Neural cell (in vitro differentiated cells): ENCODE measurements around the gene TMEM131. TPM values are rescaled to one million over a fixed set of nuclear protein-coding genes. Genes with fewer than 3 reads are reported as not detected.

Experiments used
- H2AFZ ChIP-seq: fragments of 200-600, 300-800 bp; sonication (generic), shearing (Covaris generic); 2 replicates; pipeline ENCODE4 v1.6.0; 2014; ENCODE audit warnings: low read depth, mild to moderate bottlenecking, antibody characterized with exemption, low read length, moderate library complexity
- H3F3A ChIP-seq: fragments of 200-600 bp; shearing (Covaris generic); 2 replicates; pipeline ENCODE4 v1.6.1; 2016; ENCODE audit warnings: mild to moderate bottlenecking, moderate library complexity, mixed read lengths, antibody characterized with exemption, low read length; ENCODE audit not compliant: insufficient read depth, poor library complexity, severe bottlenecking
- H3K27ac ChIP-seq: fragments of 200-600, 300-800 bp; sonication (generic), shearing (Covaris generic); 2 replicates; pipeline ENCODE4 v1.5.1; 2014; ENCODE audit warnings: mild to moderate bottlenecking, low read length, moderate library complexity
- H3K27me3 ChIP-seq: fragments of 300-800, 200-600 bp; sonication (generic), shearing (Covaris generic); 2 replicates; pipeline ENCODE4 v1.6.0; 2014; ENCODE audit warnings: mild to moderate bottlenecking, low read depth, low read length, moderate library complexity; ENCODE audit not compliant: insufficient read depth
- H3K36me3 ChIP-seq: fragments of 300-800, 200-600 bp; sonication (generic), shearing (Covaris generic); 2 replicates; pipeline ENCODE4 v1.5.1; 2014; ENCODE audit warnings: mild to moderate bottlenecking, antibody characterized with exemption, low read length, moderate library complexity; ENCODE audit not compliant: insufficient read depth
- H3K4me2 ChIP-seq: fragments of 300-800, 200-600 bp; sonication (generic), shearing (Covaris generic); 2 replicates; pipeline ENCODE4 v1.6.0; 2014; ENCODE audit warnings: mild to moderate bottlenecking, low read length
- H3K4me3 ChIP-seq: fragments of 300-800, 200-600 bp; sonication (generic), shearing (Covaris generic); 2 replicates; pipeline ENCODE4 v1.5.1; 2014; ENCODE audit warnings: mild to moderate bottlenecking, low read length, moderate library complexity
- H3K79me2 ChIP-seq: fragments of 200-600 bp; shearing (Covaris generic); replicated peaks from 2 replicates; pipeline ENCODE4 v1.6.0; 2014; ENCODE audit warnings: mild to moderate bottlenecking, low read length, moderate library complexity; ENCODE audit not compliant: insufficient read depth
- H3K9ac ChIP-seq: fragments of 300-800, 200-600 bp; sonication (generic), shearing (Covaris generic); 2 replicates; pipeline ENCODE4 v1.6.1; 2016; ENCODE audit warnings: mild to moderate bottlenecking, low read length, mixed read lengths
- H3K9me2 ChIP-seq: fragments of 200-600 bp; shearing (Covaris generic); 2 replicates; pipeline ENCODE4 v1.6.1; 2016; ENCODE audit warnings: mild to moderate bottlenecking, low read length, mixed read lengths; ENCODE audit not compliant: insufficient read depth
- H3K9me3 ChIP-seq: fragments of 200-600, 300-800 bp; sonication (generic), shearing (Covaris generic); 2 replicates; pipeline ENCODE4 v1.6.1; 2016; ENCODE audit warnings: mild to moderate bottlenecking, mixed run types, low read length, moderate library complexity, mixed read lengths
- H4K20me1 ChIP-seq: fragments of 200-600 bp; shearing (Covaris generic); 2 replicates; pipeline ENCODE4 v1.6.1; 2016; ENCODE audit warnings: mild to moderate bottlenecking, mixed run types; ENCODE audit not compliant: insufficient read depth
- EP300 ChIP-seq: fragments of 450-650 bp; conservative IDR thresholded peaks from 2 replicates; pipeline ENCODE4 v1.6.1; 2014; ENCODE audit warnings: antibody characterized with exemption, mild to moderate bottlenecking, moderate library complexity; ENCODE audit not compliant: poor library complexity, severe bottlenecking
- EZH2 ChIP-seq: fragments of 200-600, 300-800 bp; shearing (Covaris generic), sonication (generic); IDR thresholded peaks from 2 replicates; pipeline ENCODE4 v1.6.1; 2014; ENCODE audit warnings: antibody characterized with exemption, low read length, borderline replicate concordance, mild to moderate bottlenecking; ENCODE audit not compliant: insufficient read depth, poor library complexity, severe bottlenecking
- MXI1 ChIP-seq: fragments of 450-650 bp; conservative IDR thresholded peaks from 2 replicates; pipeline ENCODE4 v1.6.1; 2014; ENCODE audit warnings: antibody characterized with exemption, mild to moderate bottlenecking; ENCODE audit not compliant: poor library complexity, severe bottlenecking
- POLR2AphosphoS5 ChIP-seq: IDR thresholded peaks from 2 replicates; pipeline ENCODE4 v1.6.1; 2012
- RAD21 ChIP-seq: fragments of 450-650 bp; conservative IDR thresholded peaks from 2 replicates; pipeline ENCODE4 v1.6.1; 2014; ENCODE audit warnings: antibody characterized with exemption, mild to moderate bottlenecking, moderate library complexity
- SMC3 ChIP-seq: fragments of 450-650 bp; conservative IDR thresholded peaks from 2 replicates; pipeline ENCODE4 v1.6.1; 2014; ENCODE audit warnings: antibody characterized with exemption, mild to moderate bottlenecking, moderate library complexity; ENCODE audit not compliant: poor library complexity
- polyA plus RNA-seq: library from polyadenylated mRNA; depleted of rRNA; stranded (reverse); fragments of >200 nt; gene quantifications from 2 replicates; pipeline ENCODE4 v1.2.3, GENCODE V29; 2014
- TF ChIP-seq, protein P1 (sequence below): IDR thresholded peaks from 2 replicates; pipeline ENCODE4 v1.6.1; 2012; ENCODE audit warnings: borderline replicate concordance
- TF ChIP-seq, protein P2 (sequence below): fragments of 450-650 bp; IDR thresholded peaks from 2 replicates; pipeline ENCODE4 v1.5.1; 2014; ENCODE audit warnings: antibody characterized with exemption, mild to moderate bottlenecking, moderate library complexity; ENCODE audit not compliant: poor library complexity, severe bottlenecking

TMEM131 gene
- polyA plus RNA-seq, 1 donor from 2014 or later = 9.6 TPM

DNA sequence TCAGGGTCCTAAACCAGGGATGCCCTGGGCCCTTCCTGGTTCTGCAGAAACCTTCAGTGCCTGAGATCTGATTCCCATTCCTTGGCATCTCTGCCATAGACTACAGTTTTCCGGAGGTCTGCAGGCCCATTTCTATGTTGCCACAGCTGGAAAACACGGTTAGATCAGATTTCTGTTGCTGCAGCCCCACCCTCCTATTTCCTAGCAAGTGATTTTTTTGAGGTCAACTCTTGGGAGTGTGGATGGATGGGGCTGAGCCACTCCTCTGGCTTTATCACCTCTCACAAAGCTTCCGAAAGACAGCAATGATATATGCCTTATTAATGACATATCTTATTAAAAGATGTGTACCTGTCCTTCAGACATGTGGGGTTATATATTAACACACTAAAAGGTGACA lies 226.0 kb downstream of the TMEM131 start:
- TF ChIP-seq MXI1 = no peak
- TF ChIP-seq, protein P1, sequence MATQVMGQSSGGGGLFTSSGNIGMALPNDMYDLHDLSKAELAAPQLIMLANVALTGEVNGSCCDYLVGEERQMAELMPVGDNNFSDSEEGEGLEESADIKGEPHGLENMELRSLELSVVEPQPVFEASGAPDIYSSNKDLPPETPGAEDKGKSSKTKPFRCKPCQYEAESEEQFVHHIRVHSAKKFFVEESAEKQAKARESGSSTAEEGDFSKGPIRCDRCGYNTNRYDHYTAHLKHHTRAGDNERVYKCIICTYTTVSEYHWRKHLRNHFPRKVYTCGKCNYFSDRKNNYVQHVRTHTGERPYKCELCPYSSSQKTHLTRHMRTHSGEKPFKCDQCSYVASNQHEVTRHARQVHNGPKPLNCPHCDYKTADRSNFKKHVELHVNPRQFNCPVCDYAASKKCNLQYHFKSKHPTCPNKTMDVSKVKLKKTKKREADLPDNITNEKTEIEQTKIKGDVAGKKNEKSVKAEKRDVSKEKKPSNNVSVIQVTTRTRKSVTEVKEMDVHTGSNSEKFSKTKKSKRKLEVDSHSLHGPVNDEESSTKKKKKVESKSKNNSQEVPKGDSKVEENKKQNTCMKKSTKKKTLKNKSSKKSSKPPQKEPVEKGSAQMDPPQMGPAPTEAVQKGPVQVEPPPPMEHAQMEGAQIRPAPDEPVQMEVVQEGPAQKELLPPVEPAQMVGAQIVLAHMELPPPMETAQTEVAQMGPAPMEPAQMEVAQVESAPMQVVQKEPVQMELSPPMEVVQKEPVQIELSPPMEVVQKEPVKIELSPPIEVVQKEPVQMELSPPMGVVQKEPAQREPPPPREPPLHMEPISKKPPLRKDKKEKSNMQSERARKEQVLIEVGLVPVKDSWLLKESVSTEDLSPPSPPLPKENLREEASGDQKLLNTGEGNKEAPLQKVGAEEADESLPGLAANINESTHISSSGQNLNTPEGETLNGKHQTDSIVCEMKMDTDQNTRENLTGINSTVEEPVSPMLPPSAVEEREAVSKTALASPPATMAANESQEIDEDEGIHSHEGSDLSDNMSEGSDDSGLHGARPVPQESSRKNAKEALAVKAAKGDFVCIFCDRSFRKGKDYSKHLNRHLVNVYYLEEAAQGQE = no peak
- no peak for TF ChIP-seq RAD21
- no peak for TF ChIP-seq EP300
- TF ChIP-seq POLR2AphosphoS5 = no peak
- TF ChIP-seq EZH2 = no peak
- TF ChIP-seq SMC3 = no peak
- TF ChIP-seq, protein P2, sequence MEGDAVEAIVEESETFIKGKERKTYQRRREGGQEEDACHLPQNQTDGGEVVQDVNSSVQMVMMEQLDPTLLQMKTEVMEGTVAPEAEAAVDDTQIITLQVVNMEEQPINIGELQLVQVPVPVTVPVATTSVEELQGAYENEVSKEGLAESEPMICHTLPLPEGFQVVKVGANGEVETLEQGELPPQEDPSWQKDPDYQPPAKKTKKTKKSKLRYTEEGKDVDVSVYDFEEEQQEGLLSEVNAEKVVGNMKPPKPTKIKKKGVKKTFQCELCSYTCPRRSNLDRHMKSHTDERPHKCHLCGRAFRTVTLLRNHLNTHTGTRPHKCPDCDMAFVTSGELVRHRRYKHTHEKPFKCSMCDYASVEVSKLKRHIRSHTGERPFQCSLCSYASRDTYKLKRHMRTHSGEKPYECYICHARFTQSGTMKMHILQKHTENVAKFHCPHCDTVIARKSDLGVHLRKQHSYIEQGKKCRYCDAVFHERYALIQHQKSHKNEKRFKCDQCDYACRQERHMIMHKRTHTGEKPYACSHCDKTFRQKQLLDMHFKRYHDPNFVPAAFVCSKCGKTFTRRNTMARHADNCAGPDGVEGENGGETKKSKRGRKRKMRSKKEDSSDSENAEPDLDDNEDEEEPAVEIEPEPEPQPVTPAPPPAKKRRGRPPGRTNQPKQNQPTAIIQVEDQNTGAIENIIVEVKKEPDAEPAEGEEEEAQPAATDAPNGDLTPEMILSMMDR = no peak
- Histone ChIP-seq H2AFZ (no peak overlapping the region), H3K27me3 (no peaks in the 10 kb centered on the region), H3K9me3 (no peaks in the 10 kb centered on the region), H3K9me2 (no peaks in the 10 kb centered on the region), H3K4me3 (no peak overlapping the region), H3K27ac (no peak overlapping the region), H4K20me1 (no peaks in the 10 kb centered on the region), H3K9ac (no peak overlapping the region), H3F3A (no peaks in the 10 kb centered on the region), H3K36me3 (peaks cover 11% of the 10 kb centered on the region), H3K4me2 (no peak overlapping the region), H3K79me2 (no peaks in the 10 kb centered on the region)

DNA sequence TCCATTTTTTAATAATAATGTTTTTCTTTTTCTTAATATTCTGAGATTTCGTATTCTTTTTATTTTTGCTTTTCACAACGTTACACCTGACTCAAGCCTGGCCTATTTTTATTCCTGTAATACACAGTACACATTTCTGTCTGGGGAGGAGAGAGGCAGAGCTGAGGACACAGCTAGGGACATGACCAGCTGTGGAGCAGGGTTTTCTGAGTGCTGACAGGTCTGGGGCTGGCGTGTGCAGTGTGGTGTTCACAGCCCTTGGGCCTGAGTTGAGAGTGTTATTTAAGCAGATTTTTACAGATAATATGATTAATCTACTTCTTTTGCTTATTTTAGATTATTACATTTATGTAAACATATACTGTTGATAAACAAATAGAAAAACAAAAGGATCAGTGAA lies 226.4 kb downstream of the TMEM131 start:
- H2AFZ ChIP-seq = no peak overlapping the region
- H3K9ac ChIP-seq = no peak overlapping the region
- no peaks in the 10 kb centered on the region for H3K79me2 ChIP-seq
- no peaks in the 10 kb centered on the region for H3K27me3 ChIP-seq
- H3K36me3 ChIP-seq = peaks cover 11% of the 10 kb centered on the region
- no peaks in the 10 kb centered on the region for H3K9me3 ChIP-seq
- no peaks in the 10 kb centered on the region for H4K20me1 ChIP-seq
- no peaks in the 10 kb centered on the region for H3K9me2 ChIP-seq
- H3K27ac ChIP-seq = no peak overlapping the region
- no peak overlapping the region for H3K4me2 ChIP-seq
- no peak overlapping the region for H3K4me3 ChIP-seq
- H3F3A ChIP-seq = no peaks in the 10 kb centered on the region
- TF ChIP-seq EP300 = no peak
- no peak for TF ChIP-seq POLR2AphosphoS5

DNA sequence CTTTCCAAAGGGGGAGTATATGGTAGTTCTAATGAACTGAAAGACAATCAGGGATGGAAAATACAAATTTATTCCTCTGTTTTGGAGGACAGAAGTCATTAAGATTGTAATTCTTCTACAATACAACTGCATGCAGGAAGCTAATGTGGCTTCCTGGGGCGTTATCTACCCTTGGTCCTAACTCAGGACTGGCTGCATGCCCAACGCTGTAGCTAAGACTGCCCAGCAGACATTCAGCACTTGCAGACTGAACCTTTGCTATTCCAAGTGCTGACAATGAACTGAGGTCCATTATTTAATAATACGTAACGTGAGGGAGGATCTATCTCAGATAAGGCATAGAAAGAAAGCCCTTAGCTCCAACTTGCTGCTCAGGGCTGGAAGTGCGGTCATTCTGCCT lies 229.2 kb downstream of the TMEM131 start:
- TF ChIP-seq, protein P2 = no peak
- TF ChIP-seq RAD21 (no peak), EP300 (no peak), EZH2 (no peak), SMC3 (no peak)
- no peak overlapping the region for H3K27ac ChIP-seq
- H3K79me2 ChIP-seq = no peaks in the 10 kb centered on the region

More for the DNA sequence above, 229.2 kb downstream of the TMEM131 start:
- no peaks in the 10 kb centered on the region for H3F3A ChIP-seq
- no peak overlapping the region for H3K4me2 ChIP-seq
- H2AFZ ChIP-seq = no peak overlapping the region
- peaks cover 7% of the 10 kb centered on the region for H3K36me3 ChIP-seq
- no peaks in the 10 kb centered on the region for H3K9me3 ChIP-seq
- H3K9ac ChIP-seq = no peak overlapping the region
- no peaks in the 10 kb centered on the region for H3K9me2 ChIP-seq
- no peaks in the 10 kb centered on the region for H4K20me1 ChIP-seq
- H3K27me3 ChIP-seq = no peaks in the 10 kb centered on the region
- no peak overlapping the region for H3K4me3 ChIP-seq
